Measurements from ENCODE around the gene DLL1.

GRCh38 chr6:170260686-170261085 is 30.2 kb downstream of the DLL1 start:
- TF ChIP-seq, protein P1, sequence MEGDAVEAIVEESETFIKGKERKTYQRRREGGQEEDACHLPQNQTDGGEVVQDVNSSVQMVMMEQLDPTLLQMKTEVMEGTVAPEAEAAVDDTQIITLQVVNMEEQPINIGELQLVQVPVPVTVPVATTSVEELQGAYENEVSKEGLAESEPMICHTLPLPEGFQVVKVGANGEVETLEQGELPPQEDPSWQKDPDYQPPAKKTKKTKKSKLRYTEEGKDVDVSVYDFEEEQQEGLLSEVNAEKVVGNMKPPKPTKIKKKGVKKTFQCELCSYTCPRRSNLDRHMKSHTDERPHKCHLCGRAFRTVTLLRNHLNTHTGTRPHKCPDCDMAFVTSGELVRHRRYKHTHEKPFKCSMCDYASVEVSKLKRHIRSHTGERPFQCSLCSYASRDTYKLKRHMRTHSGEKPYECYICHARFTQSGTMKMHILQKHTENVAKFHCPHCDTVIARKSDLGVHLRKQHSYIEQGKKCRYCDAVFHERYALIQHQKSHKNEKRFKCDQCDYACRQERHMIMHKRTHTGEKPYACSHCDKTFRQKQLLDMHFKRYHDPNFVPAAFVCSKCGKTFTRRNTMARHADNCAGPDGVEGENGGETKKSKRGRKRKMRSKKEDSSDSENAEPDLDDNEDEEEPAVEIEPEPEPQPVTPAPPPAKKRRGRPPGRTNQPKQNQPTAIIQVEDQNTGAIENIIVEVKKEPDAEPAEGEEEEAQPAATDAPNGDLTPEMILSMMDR (IDR thresholded peaks at IDR 0.05) = no peak
- TF ChIP-seq POLR2A (IDR thresholded peaks at IDR 0.05) (no peak), POLR2AphosphoS5 (IDR thresholded peaks at IDR 0.05) (no peak), EP300 (IDR thresholded peaks at IDR 0.05) (no peak)

All from stomach (tissue), 4 donors.